Measurements from ENCODE around the gene PPP1R9A. TPM values are rescaled to one million over a fixed set of nuclear protein-coding genes. Genes with fewer than 3 reads are reported as not detected.

Gene PPP1R9A
- total and polyA plus RNA-seq, 10 of the 15 experiments (the other 5 are each of a cell fraction or from before 2014, with no cell fraction given): 0.04 to 0.12 TPM; not detected in 8

- Histone ChIP-seq H4K20me1 (ENCODE audit: control insufficient read depth, insufficient read depth) (no peaks in the 10 kb centered on the region), H3K9me3 (replicated peaks; ENCODE audit: control insufficient read depth, insufficient read depth, low read length) (no peaks in the 10 kb centered on the region), H2AFZ (ENCODE audit: control insufficient read depth, low read depth, low read length) (no peak overlapping the region), H3K79me2 (ENCODE audit: control insufficient read depth, insufficient read depth, low read length) (no peaks in the 10 kb centered on the region), H3K4me3 (no peak overlapping the region), H3K27ac (ENCODE audit: control insufficient read depth, insufficient read depth) (no peak overlapping the region), H3K4me1 (ENCODE audit: control insufficient read depth, insufficient read depth, low read length) (no peaks in the 10 kb centered on the region), H3K9ac (ENCODE audit: control insufficient read depth, insufficient read depth, low read length) (no peak overlapping the region), H3K36me3 (ENCODE audit: control insufficient read depth in 2 of 2, insufficient read depth in 2 of 2, low read length in 1 of 2) (no peaks in the 10 kb centered on the region), H3K27me3 (replicated peaks in 1 of 2; ENCODE audit: control insufficient read depth in 2 of 2, insufficient read depth in 2 of 2, low read length in 1 of 2) (no peaks in the 10 kb centered on the region), H3K4me2 (ENCODE audit: control insufficient read depth, insufficient read depth) (no peak overlapping the region)
- CTCF ChIA-PET: interaction anchor here (0.8 to 1.3 kb wide), 2 partner anchors 18 to 817 kb away, joined by 4 to 5 read pairs; no protein-coding TSS in a partner anchor
- intact Hi-C loops (cut with micrococcal nuclease; ENCODE audit: unreplicated experiment) (no loop called here), in situ Hi-C loops (cut with MboI) (no loop called here)
- BruUV-seq (replicated peaks): no TSS peak
- FAIRE-seq (no peak), DNase-seq (ENCODE audit: low read depth, low spot score) (no peak), ATAC-seq (no peak)
- SMC1A ChIA-PET (ENCODE audit: uncharacterized antibody, unreplicated experiment): interaction anchor here (0.7 to 1.7 kb wide), 3 partner anchors 18 to 246 kb away, joined by 3 to 5 read pairs (median 3); no protein-coding TSS in a partner anchor
- POLR2A ChIA-PET: no interaction called here
- TF ChIP-seq NR2F1 (conservative IDR thresholded peaks at IDR 0.05) (no peak), MEF2B (IDR thresholded peaks at IDR 0.05; ENCODE audit: partially characterized antibody, poor library complexity, severe bottlenecking) (peak; percentile 39)
- WGBS (ENCODE audit: insufficient coverage, insufficient replicate concordance, low lambda C conversion rate, missing lambda C conversion rate): 14% methylated on average over 5 of the region's 5 CpGs
- RAD21 ChIA-PET (ENCODE audit: unreplicated experiment): no interaction called here
Measured at GRCh38 chr7:95229301-95229700, 321.9 kb downstream of the PPP1R9A start.

GRCh38 chr7:95238252-95238943 lies 331.0 kb downstream of the PPP1R9A start:
- intact Hi-C loops (cut with micrococcal nuclease; ENCODE audit: unreplicated experiment): no loop called here
- Histone ChIP-seq H3K4me3 (no peak overlapping the region), H3K79me2 (ENCODE audit: control insufficient read depth, insufficient read depth, low read length) (no peaks in the 10 kb centered on the region), H3K9ac (ENCODE audit: control insufficient read depth, insufficient read depth, low read length) (no peak overlapping the region), H2AFZ (ENCODE audit: control insufficient read depth, low read depth, low read length) (no peak overlapping the region), H3K9me3 (replicated peaks; ENCODE audit: control insufficient read depth, insufficient read depth, low read length) (no peaks in the 10 kb centered on the region), H3K27me3 (replicated peaks in 1 of 2; ENCODE audit: control insufficient read depth in 2 of 2, insufficient read depth in 2 of 2, low read length in 1 of 2) (no peaks in the 10 kb centered on the region), H3K4me2 (ENCODE audit: control insufficient read depth, insufficient read depth) (no peak overlapping the region), H3K4me1 (ENCODE audit: control insufficient read depth, insufficient read depth, low read length) (no peaks in the 10 kb centered on the region), H3K36me3 (ENCODE audit: control insufficient read depth in 2 of 2, insufficient read depth in 2 of 2, low read length in 1 of 2) (no peaks in the 10 kb centered on the region), H4K20me1 (ENCODE audit: control insufficient read depth, insufficient read depth) (no peaks in the 10 kb centered on the region), H3K27ac (ENCODE audit: control insufficient read depth, insufficient read depth) (no peak overlapping the region)
- TF ChIP-seq NR2C2 (IDR thresholded peaks at IDR 0.05; ENCODE audit: borderline replicate concordance, control insufficient read depth, insufficient read length, low read depth): no peak
- no peak for TF ChIP-seq ZSCAN29 (IDR thresholded peaks at IDR 0.05)
- TF ChIP-seq SPI1 (IDR thresholded peaks at IDR 0.05; ENCODE audit: borderline replicate concordance, insufficient read depth, low read depth, low read length): no peak
- TF ChIP-seq FOXK2 (IDR thresholded peaks at IDR 0.05): no peak
- TF ChIP-seq MLLT1 (IDR thresholded peaks at IDR 0.05): no peak
- ChIA-PET POLR2A (no interaction called here), RAD21 (ENCODE audit: unreplicated experiment) (interaction anchor here (0.9 to 1.0 kb wide), 2 partner anchors 9 to 788 kb away, joined by 4 read pairs; no protein-coding TSS in a partner anchor), SMC1A (ENCODE audit: uncharacterized antibody, unreplicated experiment) (interaction anchor here (1.0 to 1.6 kb wide), 3 partner anchors 9 to 789 kb away, joined by 3 to 5 read pairs (median 3); no protein-coding TSS in a partner anchor), CTCF (interaction anchor here (1.2 to 1.7 kb wide), 2 partner anchors 9 to 238 kb away, joined by 5 to 6 read pairs; no protein-coding TSS in a partner anchor)
- ATAC-seq: no peak
- no peak for DNase-seq (ENCODE audit: low read depth, low spot score)
- BruUV-seq (replicated peaks): no TSS peak
- no peak for FAIRE-seq
- in situ Hi-C loops (cut with MboI): no loop called here
- 49% methylated on average over 3 of the region's 3 CpGs for WGBS (ENCODE audit: insufficient coverage, insufficient replicate concordance, low lambda C conversion rate, missing lambda C conversion rate)

All from GM12878 (cell line).